Lower lobe of right lung (tissue), 2 donors: Measurements from ENCODE around the gene MITF. TPM values are rescaled to one million over a fixed set of nuclear protein-coding genes. Genes with fewer than 3 reads are reported as not detected.
A peak's percentile ranks its signal among the peaks of the same experiment; 100 is the strongest.
"Not testable (repeated sequence)": the region's sequence is repeated elsewhere in the genome, so short reads cannot be mapped to it uniquely, and the experiment has no call there.

ENCODE experiments used
- ATAC-seq, 2 donors: fragments of 200-7000 bp; cut with Tn5 transposase; one replicate each; pipeline ENCODE4 v1.9.1; 2020 to 2022; ENCODE audit warnings: mild to moderate bottlenecking in 2 of 2, moderate library complexity in 2 of 2
- DNase-seq: peaks from one replicate; pipeline ENCODE4 v3.0.0-alpha.2; 2020
- H3K27ac ChIP-seq: fragments of 200-600 bp; one replicate; pipeline ENCODE4 v1.8.0; 2022
- H3K27me3 ChIP-seq: fragments of 200-600 bp; one replicate; pipeline ENCODE4 v1.8.0; 2022; ENCODE audit warnings: low read depth
- H3K36me3 ChIP-seq: fragments of 200-600 bp; one replicate; pipeline ENCODE4 v1.8.0; 2022; ENCODE audit warnings: mild to moderate bottlenecking
- H3K4me1 ChIP-seq: fragments of 200-600 bp; one replicate; pipeline ENCODE4 v1.8.0; 2022
- H3K4me3 ChIP-seq: fragments of 200-600 bp; one replicate; pipeline ENCODE4 v1.8.0; 2022; ENCODE audit warnings: mild to moderate bottlenecking
- H3K9me3 ChIP-seq: fragments of 200-600 bp; one replicate; pipeline ENCODE4 v1.8.0; 2022
- CTCF ChIP-seq: fragments of 200-600 bp; IDR thresholded peaks from one replicate; pipeline ENCODE4 v1.8.0; 2022; ENCODE audit warnings: antibody characterized with exemption, mild to moderate bottlenecking
- intact Hi-C: fragments of 100-400 bp; cut with DNase I; formaldehyde crosslinking; loops from one replicate; pipeline ENCODE4 v1.11.0; 2022
- total RNA-seq: library from RNA; stranded (reverse); fragmentation: NEBNext Ultra II Directional; extraction: Animal tissue kit (Norgen Biotek cat#: 25700); gene quantifications from one replicate; pipeline ENCODE4 v1.2.1, GENCODE V29; 2021
- donor health status: DM: no; HTN: yes; CAD: no; lungs with severe emphysema.

The MITF gene
- total RNA-seq, 1 donor from 2014 or later = 45.1 TPM

GRCh38 chr3:69913422-69913821 is 174.2 kb downstream of the MITF start:
- ATAC-seq = no peak
- H3K27ac ChIP-seq = no peak overlapping the region
- peaks cover 5% of the 10 kb centered on the region for H3K9me3 ChIP-seq
- TF ChIP-seq CTCF = no peak
- H3K4me3 ChIP-seq = no peak overlapping the region
- H3K4me1 ChIP-seq = no peaks in the 10 kb centered on the region
- DNase-seq = no peak
- no peaks in the 10 kb centered on the region for H3K36me3 ChIP-seq
- intact Hi-C loops = no loop called here
- no peaks in the 10 kb centered on the region for H3K27me3 ChIP-seq

GRCh38 chr3:69914395-69914794 is 175.1 kb downstream of the MITF start:
- ATAC-seq (no peak), DNase-seq (no peak)
- intact Hi-C loops = no loop called here
- no peaks in the 10 kb centered on the region for H3K4me1 ChIP-seq
- H3K9me3 ChIP-seq = peaks cover 5% of the 10 kb centered on the region
- no peak overlapping the region for H3K27ac ChIP-seq
- no peak overlapping the region for H3K4me3 ChIP-seq
- TF ChIP-seq CTCF = no peak
- no peaks in the 10 kb centered on the region for H3K27me3 ChIP-seq
- H3K36me3 ChIP-seq = no peaks in the 10 kb centered on the region

- TF ChIP-seq CTCF = no peak
- no peak for DNase-seq
- no peaks in the 10 kb centered on the region for H3K36me3 ChIP-seq
- H3K4me3 ChIP-seq = no peak overlapping the region
- no peak for ATAC-seq
- no peaks in the 10 kb centered on the region for H3K9me3 ChIP-seq
- H3K27me3 ChIP-seq = no peaks in the 10 kb centered on the region
- H3K27ac ChIP-seq = no peak overlapping the region
- intact Hi-C loops = no loop called here
- no peaks in the 10 kb centered on the region for H3K4me1 ChIP-seq
These were observed 176.5 kb downstream of the MITF start for GRCh38 chr3:69915726-69916125.

GRCh38 chr3:69920009-69920408 is 180.7 kb downstream of the MITF start:
- TF ChIP-seq CTCF = peak; percentile 30
- H3K4me3 ChIP-seq, H3K36me3 ChIP-seq, H3K4me1 ChIP-seq, H3K27ac ChIP-seq, H3K9me3 ChIP-seq, intact Hi-C loops, ATAC-seq, H3K27me3 ChIP-seq, DNase-seq: not testable (repeated sequence)

- Histone ChIP-seq H3K27me3 (no peaks in the 10 kb centered on the region), H3K27ac (no peak overlapping the region), H3K9me3 (no peaks in the 10 kb centered on the region), H3K4me1 (no peaks in the 10 kb centered on the region), H3K36me3 (no peaks in the 10 kb centered on the region), H3K4me3 (no peak overlapping the region)
- intact Hi-C loops = no loop called here
- DNase-seq = no peak
- no peak for TF ChIP-seq CTCF
- ATAC-seq = no peak
These were observed 182.4 kb downstream of the MITF start for GRCh38 chr3:69921651-69922050.

GRCh38 chr3:69922521-69923000 is 183.3 kb downstream of the MITF start:
- no peak for TF ChIP-seq CTCF
- Histone ChIP-seq H3K36me3 (no peaks in the 10 kb centered on the region), H3K9me3 (no peaks in the 10 kb centered on the region), H3K4me3 (no peak overlapping the region), H3K4me1 (no peaks in the 10 kb centered on the region), H3K27me3 (no peaks in the 10 kb centered on the region), H3K27ac (no peak overlapping the region)
- ATAC-seq = no peak
- DNase-seq = no peak
- intact Hi-C loops = no loop called here
